Mucosa of rectum (tissue), 2 donors: ENCODE measurements around the gene ZNF277.

Source experiments
- H3K27ac ChIP-seq, 2 donors: one replicate each; pipeline ENCODE4 v1.7.0; 2013; ENCODE audit warnings: inconsistent platforms in 2 of 2, low read depth in 2 of 2, low read length in 2 of 2
- H3K27me3 ChIP-seq, 2 donors: one replicate each; pipeline ENCODE4 v1.7.0; 2013; ENCODE audit warnings: low read length in 2 of 2; ENCODE audit not compliant: control insufficient read depth in 2 of 2, insufficient read depth in 2 of 2
- H3K36me3 ChIP-seq, 2 donors: one replicate each; pipeline ENCODE4 v1.7.0; 2013; ENCODE audit warnings: low read length in 2 of 2; ENCODE audit not compliant: control insufficient read depth in 2 of 2, insufficient read depth in 2 of 2
- H3K4me1 ChIP-seq, 2 donors: one replicate each; pipeline ENCODE4 v1.7.0; 2013; ENCODE audit warnings: low read length in 2 of 2, mild to moderate bottlenecking in 1 of 2; ENCODE audit not compliant: control insufficient read depth in 2 of 2, insufficient read depth in 2 of 2
- H3K4me3 ChIP-seq, 2 donors: one replicate each; pipeline ENCODE4 v1.7.0; 2013; ENCODE audit warnings: low read length in 2 of 2
- H3K9ac ChIP-seq, 2 donors: one replicate each; pipeline ENCODE4 v1.7.0; 2013; ENCODE audit warnings: low read length in 2 of 2, low read depth in 1 of 2, mild to moderate bottlenecking in 1 of 2
- H3K9me3 ChIP-seq, 2 donors: one replicate each; pipeline ENCODE4 v1.7.0; 2013; ENCODE audit warnings: low read length in 2 of 2; ENCODE audit not compliant: control insufficient read depth in 2 of 2
- donor health status: healthy.
- donor health status: Normal muscosa, but diverticular disease.

Gene ZNF277

GRCh38 chr7:112184455-112184854 is 22.0 kb upstream of the ZNF277 start:
- no peaks in the 10 kb centered on the region for H3K27me3 ChIP-seq
- H3K9ac ChIP-seq: no peak overlapping the region
- no peaks in the 10 kb centered on the region for H3K9me3 ChIP-seq
- H3K36me3 ChIP-seq: no peaks in the 10 kb centered on the region
- no peaks in the 10 kb centered on the region for H3K4me1 ChIP-seq
- H3K27ac ChIP-seq: no peak overlapping the region
- H3K4me3 ChIP-seq: no peak overlapping the region

GRCh38 chr7:112185005-112185834 is 21.3 kb upstream of the ZNF277 start:
- Histone ChIP-seq H3K4me1 (no peaks in the 10 kb centered on the region), H3K27ac (no peak overlapping the region), H3K36me3 (no peaks in the 10 kb centered on the region), H3K9me3 (no peaks in the 10 kb centered on the region), H3K27me3 (peaks cover 0 to 2% of the 10 kb centered on the region in 2 donors), H3K4me3 (no peak overlapping the region), H3K9ac (no peak overlapping the region)

- H3K9ac ChIP-seq: no peak overlapping the region
- H3K4me3 ChIP-seq: no peak overlapping the region
- no peaks in the 10 kb centered on the region for H3K9me3 ChIP-seq
- H3K27ac ChIP-seq: no peak overlapping the region
- H3K4me1 ChIP-seq: no peaks in the 10 kb centered on the region
- peaks cover 0 to 4% of the 10 kb centered on the region in 2 donors for H3K27me3 ChIP-seq
- no peaks in the 10 kb centered on the region for H3K36me3 ChIP-seq
Measured at GRCh38 chr7:112186300-112186699, 20.2 kb upstream of the ZNF277 start.

- no peak overlapping the region for H3K27ac ChIP-seq
- no peaks in the 10 kb centered on the region for H3K4me1 ChIP-seq
- no peaks in the 10 kb centered on the region for H3K36me3 ChIP-seq
- peaks cover 0 to 4% of the 10 kb centered on the region in 2 donors for H3K27me3 ChIP-seq
- no peak overlapping the region for H3K9ac ChIP-seq
- H3K9me3 ChIP-seq: no peaks in the 10 kb centered on the region
- H3K4me3 ChIP-seq: no peak overlapping the region
Measured at GRCh38 chr7:112188257-112188656, 18.2 kb upstream of the ZNF277 start.

DNA sequence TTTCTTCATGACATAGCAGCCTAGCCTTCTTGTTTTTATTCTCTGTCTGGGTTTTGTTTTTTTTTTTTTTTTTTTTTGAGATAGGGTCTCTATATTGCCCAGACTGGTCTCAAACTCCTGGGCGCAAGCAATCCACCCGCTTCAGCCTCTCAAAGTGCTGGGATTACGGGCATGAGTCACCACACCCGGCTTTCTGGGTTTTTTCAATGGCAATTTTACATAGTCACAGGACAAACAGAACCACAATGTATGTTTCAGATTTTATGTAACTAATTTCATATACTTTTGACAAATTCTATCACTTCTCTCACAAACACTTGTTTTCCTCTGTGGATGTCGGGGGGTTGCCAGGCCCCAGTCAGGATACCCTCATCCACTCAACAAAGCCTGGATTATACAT is 16.8 kb upstream of the ZNF277 start:
- Histone ChIP-seq H3K27me3 (peaks cover 0 to 4% of the 10 kb centered on the region in 2 donors), H3K36me3 (no peaks in the 10 kb centered on the region), H3K4me3 (no peak overlapping the region), H3K9ac (no peak overlapping the region), H3K27ac (no peak overlapping the region), H3K9me3 (no peaks in the 10 kb centered on the region), H3K4me1 (no peaks in the 10 kb centered on the region)

DNA sequence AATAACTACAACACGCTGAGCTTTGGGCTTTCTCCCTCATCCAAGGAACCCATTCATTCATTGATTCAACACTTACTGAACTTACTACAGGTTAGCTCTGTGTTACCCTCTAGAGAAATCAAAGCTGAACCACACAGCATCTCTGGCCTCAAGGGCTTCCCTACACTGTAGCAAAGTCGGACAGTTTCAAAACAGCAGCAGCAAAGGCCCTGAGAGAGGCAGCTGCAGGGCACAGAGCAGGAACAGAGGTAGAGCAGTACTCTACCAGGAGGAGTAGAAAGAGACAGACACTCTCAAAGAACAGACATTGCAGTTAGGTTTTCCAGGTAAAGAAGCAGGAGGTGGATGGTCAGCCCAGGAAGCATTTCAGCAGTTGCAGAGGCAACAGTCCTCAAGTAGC is 16.4 kb upstream of the ZNF277 start:
- Histone ChIP-seq H3K9me3 (no peaks in the 10 kb centered on the region), H3K4me3 (no peak overlapping the region), H3K27me3 (peaks cover 0 to 4% of the 10 kb centered on the region in 2 donors), H3K36me3 (no peaks in the 10 kb centered on the region), H3K9ac (no peak overlapping the region), H3K27ac (no peak overlapping the region), H3K4me1 (no peaks in the 10 kb centered on the region)

- Histone ChIP-seq H3K27me3 (peaks cover 0 to 4% of the 10 kb centered on the region in 2 donors), H3K36me3 (no peaks in the 10 kb centered on the region), H3K4me3 (no peak overlapping the region), H3K9ac (no peak overlapping the region), H3K9me3 (no peaks in the 10 kb centered on the region), H3K27ac (no peak overlapping the region), H3K4me1 (no peaks in the 10 kb centered on the region)
Measured at GRCh38 chr7:112192236-112193154, 14.0 kb upstream of the ZNF277 start.

DNA sequence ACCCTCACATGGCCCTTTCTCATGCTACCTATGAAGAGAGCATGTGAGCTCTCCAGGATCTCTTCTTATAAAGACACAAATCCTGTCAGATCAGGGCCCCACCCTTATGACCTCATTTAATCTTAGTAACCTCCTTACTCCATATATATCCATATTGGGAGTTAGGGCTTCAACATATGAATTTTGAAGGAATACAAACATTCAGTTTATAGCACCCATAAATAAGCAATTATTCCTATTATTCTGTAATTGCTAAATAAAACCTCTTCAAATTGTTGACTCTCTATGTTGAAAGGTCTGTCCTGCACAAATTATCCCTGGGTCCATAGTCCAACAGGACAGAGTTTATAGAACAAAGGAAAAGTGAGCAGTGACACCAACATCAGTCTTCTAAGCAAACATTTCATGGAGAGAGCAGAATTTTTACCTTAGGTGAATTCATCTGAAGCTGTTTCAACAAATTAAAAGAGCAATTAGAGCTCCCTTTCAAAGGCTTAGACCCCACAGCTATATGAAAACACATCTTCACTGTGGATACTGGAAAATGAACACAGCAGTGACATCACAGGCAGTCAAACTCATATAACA is 12.5 kb upstream of the ZNF277 start:
- Histone ChIP-seq H3K9me3 (no peaks in the 10 kb centered on the region), H3K36me3 (no peaks in the 10 kb centered on the region), H3K4me3 (no peak overlapping the region), H3K27me3 (peaks cover 0 to 4% of the 10 kb centered on the region in 2 donors), H3K9ac (no peak overlapping the region), H3K27ac (no peak overlapping the region), H3K4me1 (no peaks in the 10 kb centered on the region)

- no peaks in the 10 kb centered on the region for H3K4me1 ChIP-seq
- H3K36me3 ChIP-seq: no peaks in the 10 kb centered on the region
- no peaks in the 10 kb centered on the region for H3K27me3 ChIP-seq
- H3K9ac ChIP-seq: no peak overlapping the region
- no peaks in the 10 kb centered on the region for H3K9me3 ChIP-seq
- H3K27ac ChIP-seq: no peak overlapping the region
- H3K4me3 ChIP-seq: no peak overlapping the region
Measured at GRCh38 chr7:112195717-112196116, 10.8 kb upstream of the ZNF277 start.

GRCh38 chr7:112197322-112197721 is 9.2 kb upstream of the ZNF277 start:
- Histone ChIP-seq H3K27ac (no peak overlapping the region), H3K36me3 (no peaks in the 10 kb centered on the region), H3K4me3 (no peak overlapping the region), H3K4me1 (no peaks in the 10 kb centered on the region), H3K27me3 (no peaks in the 10 kb centered on the region), H3K9ac (no peak overlapping the region), H3K9me3 (no peaks in the 10 kb centered on the region)
